Hematopoietic multipotent progenitor cell treated with erythropoietin and hydrocortisone succinate and interleukin-3 and kit ligand, for 15 days (in vitro differentiated cells): Measurements from ENCODE around the gene NBL1.

ENCODE experiments used
- DNase-seq: peaks from one replicate; pipeline ENCODE4 v3.0.0-alpha.2; 2015; ENCODE audit warnings: low spot score

NBL1 gene

GRCh38 chr1:19670787-19671186, 26.7 kb downstream of the NBL1 start:
- DNase-seq: no peak

- no peak for DNase-seq
Observed at GRCh38 chr1:19672237-19672636, 28.1 kb downstream of the NBL1 start.

DNA sequence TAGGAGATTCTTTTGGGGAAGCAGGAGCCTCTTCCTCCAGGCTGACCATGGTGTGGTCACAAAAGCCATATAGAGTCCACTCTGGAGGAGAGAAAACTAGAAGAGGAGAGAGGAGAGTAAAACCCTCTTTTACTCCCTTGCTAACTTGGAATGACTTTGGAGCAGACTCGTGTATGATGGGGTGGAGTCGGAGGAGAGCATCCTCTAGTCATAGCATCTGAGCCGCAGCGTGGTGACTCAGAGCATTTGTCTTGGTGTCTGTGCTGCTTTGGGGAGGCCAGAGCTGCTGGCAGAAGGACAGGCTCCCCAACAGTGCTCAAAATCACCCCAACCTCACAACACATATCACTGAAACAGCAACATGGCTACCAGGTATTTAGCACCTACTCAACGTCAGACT, 31.7 kb downstream of the NBL1 start:
- no peak for DNase-seq

DNA sequence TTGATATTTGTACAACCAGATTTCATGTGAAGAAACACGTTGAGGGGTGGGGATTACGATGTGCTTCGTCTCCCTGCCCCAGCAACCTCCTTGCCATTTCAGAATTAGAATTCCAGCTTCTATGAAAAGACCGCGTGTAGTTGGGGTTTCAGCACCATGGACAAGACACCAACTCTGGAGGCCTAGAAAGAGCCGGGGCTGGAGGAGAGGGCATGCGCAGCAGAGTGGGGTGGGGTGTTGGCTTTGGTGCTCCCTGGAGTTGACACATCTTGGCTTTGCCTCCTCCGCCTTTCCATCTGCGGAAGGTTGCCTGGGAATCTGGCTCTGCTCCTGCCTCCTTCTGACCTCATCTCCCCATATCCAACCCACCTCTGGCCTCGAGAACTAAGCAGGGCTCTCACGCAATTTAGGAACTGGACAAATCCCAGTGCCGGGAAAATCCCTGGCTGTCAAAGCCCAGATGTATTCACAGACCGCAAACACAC, 32.4 kb downstream of the NBL1 start:
- no peak for DNase-seq

- no peak for DNase-seq
Observed at GRCh38 chr1:19678493-19678892, 34.4 kb downstream of the NBL1 start.

GRCh38 chr1:19678931-19679453, 34.9 kb downstream of the NBL1 start:
- DNase-seq: no peak

DNA sequence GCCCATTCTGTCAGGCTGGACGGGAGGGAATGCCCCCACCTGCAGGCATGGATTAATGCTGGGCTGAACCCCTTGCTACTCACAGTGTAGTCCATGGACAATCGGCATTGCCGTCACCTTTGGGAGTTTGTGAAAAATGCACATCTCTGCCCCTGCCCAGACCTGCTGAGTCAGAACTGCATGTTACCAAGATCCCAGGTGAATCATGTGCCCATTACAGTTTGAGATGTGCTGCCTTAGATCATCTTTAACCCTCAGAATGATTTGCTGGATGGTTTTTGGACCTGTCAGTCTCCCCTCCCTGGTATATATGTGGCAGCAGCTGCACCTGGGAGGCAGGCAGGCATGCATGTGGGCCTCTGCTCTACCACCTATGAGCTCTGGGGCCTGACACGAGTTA, 35.6 kb downstream of the NBL1 start:
- no peak for DNase-seq

DNA sequence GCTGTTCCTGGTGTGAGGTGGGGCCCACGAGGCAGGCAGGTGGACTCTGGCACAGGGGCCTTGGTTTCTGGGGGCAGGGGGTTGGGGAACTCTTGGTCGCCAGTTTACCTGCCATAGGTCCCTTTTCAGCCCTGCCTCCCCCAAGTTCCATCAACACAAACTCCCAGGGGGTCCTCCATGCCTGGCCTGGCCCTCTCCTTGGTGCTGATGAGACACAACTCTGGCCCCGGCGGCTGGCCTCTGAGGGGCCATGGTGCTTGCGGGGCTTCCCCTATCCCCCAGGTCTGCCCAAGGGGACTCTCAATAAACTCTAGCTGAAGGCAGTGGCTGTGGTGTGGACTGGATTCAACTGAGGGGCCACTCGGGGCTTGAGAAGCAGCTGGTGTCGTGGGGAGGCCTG, 36.5 kb downstream of the NBL1 start:
- no peak for DNase-seq

- no peak for DNase-seq
Observed at GRCh38 chr1:19682257-19682656, 38.1 kb downstream of the NBL1 start.

DNA sequence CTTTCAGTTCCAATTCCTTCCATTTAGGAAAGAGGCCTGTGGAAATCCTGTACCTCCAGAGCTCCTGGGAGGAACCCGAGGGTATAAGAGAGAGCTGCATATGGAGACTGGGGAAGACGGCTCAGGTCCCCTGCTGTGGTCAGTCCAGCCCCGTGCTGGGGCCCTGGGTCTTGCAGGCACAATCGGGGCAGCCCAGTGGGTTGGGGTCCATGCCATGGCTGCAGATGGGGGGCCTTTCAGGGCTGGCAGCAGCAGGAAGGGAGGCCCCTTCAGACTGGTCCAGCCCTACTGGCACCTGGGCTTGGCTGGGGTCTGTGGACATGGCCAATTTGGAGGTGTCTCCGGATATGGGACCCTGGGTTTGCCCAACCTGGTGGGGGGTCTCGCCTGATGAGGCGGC, 38.8 kb downstream of the NBL1 start:
- no peak for DNase-seq

GRCh38 chr1:19683351-19683750, 39.2 kb downstream of the NBL1 start:
- DNase-seq: no peak

DNA sequence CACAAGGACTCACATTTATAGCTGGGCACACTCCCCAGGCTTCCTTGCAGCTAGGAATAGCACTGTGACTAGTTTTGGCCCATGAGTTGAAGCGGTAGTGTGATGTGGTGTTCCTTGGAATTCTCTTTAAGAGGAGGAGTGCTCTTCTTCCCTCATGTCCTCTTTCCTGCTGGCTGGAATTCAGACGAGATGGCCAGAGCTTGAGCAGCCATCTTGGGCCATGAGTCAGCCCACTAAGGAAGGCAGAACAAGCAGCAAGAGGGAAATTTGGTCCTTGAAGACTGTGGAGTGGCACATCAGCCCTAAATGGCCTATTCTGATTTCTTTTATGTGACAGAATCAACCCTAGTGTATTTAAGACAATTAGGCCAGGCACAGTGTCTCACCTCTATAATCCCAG, 40.6 kb downstream of the NBL1 start:
- DNase-seq: no peak

DNA sequence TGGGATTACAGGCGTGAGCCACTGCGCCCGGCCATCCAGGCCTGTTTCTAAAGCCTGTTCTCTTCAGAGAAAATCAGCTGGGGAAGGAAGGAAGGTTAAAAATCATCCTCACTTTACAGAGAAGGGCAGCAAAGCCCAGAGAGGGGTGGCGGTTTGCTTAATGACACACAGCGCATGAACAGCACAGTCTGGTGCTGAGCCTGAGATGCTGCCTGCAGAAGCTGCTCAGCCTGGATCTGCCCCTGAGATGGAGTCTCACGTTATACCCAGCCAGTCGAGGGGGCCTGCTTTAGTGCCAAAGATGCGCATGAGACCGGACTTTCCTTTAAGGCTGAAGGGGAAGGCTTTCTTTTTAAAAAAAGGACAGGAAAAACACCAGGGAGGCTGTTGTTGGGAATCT, 41.9 kb downstream of the NBL1 start:
- DNase-seq: no peak

DNA sequence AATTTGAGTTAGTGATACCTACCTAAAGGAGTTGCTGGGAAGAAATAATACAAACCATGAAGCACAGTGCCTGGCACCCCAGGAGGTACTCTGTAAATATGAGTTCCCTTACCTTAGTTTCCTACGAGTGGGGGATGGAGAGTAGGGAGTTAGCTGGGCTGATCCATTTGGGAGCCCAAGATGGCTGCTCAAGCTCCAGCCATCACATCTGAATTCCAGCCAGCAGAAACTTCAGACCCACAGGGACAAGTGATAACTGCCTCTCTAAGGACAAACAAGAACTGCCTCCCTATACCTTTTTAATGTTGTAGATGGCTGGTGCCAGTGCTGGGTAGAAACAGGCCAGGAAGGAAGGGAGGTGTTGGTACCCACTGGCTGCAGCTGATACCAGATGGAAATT, 43.3 kb downstream of the NBL1 start:
- no peak for DNase-seq

- no peak for DNase-seq
Observed at GRCh38 chr1:19688041-19688842, 44.1 kb downstream of the NBL1 start.

GRCh38 chr1:19689085-19689757, 45.1 kb downstream of the NBL1 start:
- no peak for DNase-seq

DNA sequence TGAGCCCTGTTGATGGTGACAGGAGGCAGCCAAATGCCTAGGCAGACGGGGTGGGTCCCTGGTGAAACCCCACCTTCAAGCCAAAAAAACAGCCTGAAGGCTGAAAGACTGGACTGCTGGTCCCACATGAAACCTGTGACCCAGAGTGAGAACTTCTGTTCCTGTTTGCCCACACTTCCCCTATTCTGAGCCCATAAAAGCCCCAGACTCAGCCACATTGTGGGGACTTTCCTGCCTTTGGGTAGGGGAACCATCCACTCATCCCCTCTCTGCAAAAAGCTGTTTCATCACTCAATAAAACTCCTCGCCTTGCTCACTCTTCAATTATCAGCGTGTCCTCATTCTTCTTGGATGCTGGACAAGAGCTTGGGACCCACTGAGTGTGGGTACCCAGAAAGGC, 45.7 kb downstream of the NBL1 start:
- no peak for DNase-seq

DNA sequence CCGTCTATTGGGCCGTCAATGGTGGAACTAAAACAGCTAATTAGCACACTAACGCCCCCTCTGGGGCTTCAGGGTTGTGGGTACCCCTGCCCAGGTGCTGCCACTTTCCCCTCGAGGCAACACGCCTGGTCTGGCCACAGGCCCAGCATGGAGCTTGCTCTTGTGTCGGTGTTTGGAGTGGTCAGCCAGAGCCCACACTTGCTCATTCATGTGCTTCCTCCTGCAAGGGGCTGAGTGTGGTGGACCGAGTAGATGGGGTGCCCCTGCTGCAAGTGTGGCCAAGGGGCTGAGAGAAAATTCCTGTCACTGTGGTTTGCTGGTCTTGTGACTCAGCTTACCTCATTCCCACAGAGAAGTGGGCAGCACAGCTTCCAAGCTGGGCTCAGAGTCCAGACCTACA, 46.2 kb downstream of the NBL1 start:
- DNase-seq: no peak

DNA sequence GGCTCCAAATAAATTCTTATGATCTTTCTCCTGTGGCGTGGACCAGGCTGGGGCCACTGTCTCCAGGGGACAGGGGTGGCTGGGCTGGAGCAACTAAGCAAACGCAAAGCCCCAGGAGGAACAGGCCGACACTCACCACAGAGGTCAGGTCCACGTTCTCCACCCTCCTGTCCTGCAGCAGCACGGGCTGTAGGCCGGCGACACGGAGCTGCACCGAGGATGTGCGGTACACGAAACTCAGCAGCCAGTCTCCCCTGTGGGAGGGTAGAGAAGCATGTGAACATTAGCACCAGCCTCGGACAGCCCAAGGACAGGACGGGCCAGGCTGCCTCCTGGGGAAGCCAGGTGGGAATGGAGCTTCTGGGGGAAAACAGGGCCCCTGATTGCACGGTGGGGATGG, 50.2 kb downstream of the NBL1 start:
- DNase-seq: no peak

DNA sequence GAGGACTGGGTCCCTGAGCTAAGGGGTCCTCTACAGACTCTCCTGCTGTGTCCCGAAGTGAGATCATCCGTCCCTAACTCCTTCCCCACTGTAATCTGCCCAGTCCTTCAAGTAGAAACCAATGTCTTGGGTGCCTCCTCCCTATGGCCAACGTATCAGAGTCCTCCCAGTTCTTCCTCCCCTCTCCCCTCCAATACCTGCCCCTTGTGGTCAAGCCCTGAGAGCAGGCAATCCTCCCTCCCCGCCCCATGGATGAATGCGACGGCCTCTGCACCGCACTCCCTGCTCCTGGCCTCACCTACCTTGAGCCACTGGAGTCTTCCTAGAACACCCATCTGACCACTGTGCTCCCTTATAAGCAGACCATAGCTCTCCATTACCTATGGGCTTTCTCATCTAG, 51.7 kb downstream of the NBL1 start:
- no peak for DNase-seq

DNA sequence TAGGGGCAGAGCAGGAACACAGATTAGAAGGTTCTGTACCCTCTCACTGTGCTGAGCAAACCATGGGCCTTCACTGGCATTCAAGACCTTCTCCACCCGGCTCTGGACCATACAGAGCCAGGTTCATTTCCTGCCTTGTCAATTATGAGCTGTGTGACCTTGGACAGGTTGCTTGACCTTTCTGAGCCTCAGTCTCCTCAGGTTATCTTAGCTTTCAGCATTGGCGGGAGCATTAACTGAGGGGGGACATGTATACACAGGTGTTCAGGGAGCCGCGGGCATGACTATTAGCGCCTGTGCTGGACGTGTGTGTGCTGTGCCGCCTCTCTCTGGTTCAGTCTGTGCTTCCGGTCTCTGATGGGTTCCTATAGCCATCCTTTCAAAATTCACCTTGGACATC, 52.7 kb downstream of the NBL1 start:
- DNase-seq: no peak

DNA sequence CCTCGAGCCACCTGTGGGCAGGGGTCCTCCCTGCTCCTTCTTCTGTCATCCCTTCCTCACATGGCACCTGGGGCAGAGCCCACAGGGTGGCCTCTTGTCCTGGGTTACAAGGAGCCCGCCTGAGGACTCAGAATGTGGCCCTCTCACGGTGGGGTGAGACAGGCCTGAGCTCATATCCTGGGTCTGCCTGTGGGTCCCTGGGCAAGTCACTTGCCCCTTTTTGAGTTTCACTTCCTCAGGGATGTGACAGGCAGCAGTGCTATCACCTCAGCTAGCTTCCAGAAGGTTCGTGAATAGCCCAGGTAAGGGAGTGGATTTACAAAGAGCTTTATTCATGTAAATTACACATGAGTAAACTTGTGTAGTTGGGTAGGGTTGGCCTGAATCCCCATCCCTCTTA, 54.1 kb downstream of the NBL1 start:
- no peak for DNase-seq

DNA sequence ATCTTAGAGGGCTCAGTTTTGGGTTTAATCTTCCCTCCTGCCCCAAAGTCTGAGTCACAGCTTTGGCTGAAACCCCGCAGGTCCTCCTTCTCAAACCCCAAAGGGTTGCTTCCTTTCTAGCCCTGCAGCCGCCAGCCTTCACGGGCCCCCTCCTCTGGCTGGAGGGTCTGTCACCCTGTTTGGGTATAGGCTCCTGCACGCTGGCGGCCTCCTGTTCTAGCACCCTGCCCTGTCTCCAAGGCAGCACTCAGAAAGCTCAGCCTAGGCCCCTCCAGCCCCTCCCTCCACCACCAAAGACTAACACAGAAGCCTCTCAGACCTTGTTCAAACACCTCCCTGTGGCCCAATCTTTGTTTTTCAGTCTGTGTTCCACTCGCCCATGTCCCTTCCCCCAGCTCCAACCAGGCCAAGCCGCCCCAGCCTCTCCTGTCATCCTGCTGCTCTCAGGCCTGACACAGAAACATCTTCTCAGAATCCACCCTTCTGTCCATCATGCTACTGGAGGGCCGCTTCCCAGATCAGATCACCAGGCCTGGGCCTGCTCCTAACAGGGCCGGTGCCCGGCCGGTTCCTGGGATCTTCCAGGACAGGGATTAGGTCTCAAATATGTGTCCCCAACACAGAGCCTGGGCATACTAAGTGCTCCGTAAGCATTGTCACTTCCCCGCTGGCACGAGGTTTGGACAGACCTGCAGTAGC, 56.1 kb downstream of the NBL1 start:
- no peak for DNase-seq
